ENCODE data around the gene LHX8.

Gene LHX8

DNA sequence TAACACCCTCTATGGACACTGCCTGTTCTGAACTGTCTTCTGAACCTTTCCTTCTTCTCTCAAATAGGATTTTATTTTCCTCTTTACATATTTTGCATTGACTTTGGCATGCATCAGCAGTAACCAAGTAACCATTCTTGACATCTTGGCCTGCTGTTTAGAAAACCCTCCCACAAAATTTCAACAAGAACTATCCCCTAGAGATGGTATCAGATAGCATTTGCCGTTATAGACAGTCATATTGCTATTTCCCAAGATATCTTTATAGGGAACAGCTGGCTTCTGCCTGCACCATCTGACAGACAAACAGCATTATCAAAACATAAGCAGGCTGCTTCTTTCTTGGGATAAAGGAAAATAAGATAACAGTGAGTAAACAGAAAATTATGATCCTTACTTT lies 54.7 kb downstream of the LHX8 start:
- Mint-ChIP-seq H3K36me3 (ENCODE audit: insufficient read depth) (no peaks in the 10 kb centered on the region), H3K27ac (ENCODE audit: low read depth) (no peak overlapping the region), H3K9me3 (peaks cover 14% of the 10 kb centered on the region), H3K4me3 (no peak overlapping the region), H3K27me3 (peaks cover 23% of the 10 kb centered on the region), H3K4me1 (no peaks in the 10 kb centered on the region)
- ATAC-seq (replicated peaks; ENCODE audit: extremely low read depth, poor library complexity, severe bottlenecking) (no peak), DNase-seq (ENCODE audit: low spot score in 2 of 2) (no peak)

- Mint-ChIP-seq H3K4me1 (no peaks in the 10 kb centered on the region), H3K27me3 (peaks cover 10% of the 10 kb centered on the region), H3K36me3 (ENCODE audit: insufficient read depth) (no peaks in the 10 kb centered on the region), H3K4me3 (no peak overlapping the region), H3K27ac (ENCODE audit: low read depth) (no peak overlapping the region), H3K9me3 (peaks cover 6% of the 10 kb centered on the region)
- DNase-seq (ENCODE audit: low spot score in 2 of 2) (no peak), ATAC-seq (replicated peaks; ENCODE audit: extremely low read depth, poor library complexity, severe bottlenecking) (no peak)
Measured at GRCh38 chr1:75198163-75198562, 64.0 kb downstream of the LHX8 start.

- Mint-ChIP-seq H3K4me1 (no peaks in the 10 kb centered on the region), H3K27me3 (peaks cover 4% of the 10 kb centered on the region), H3K9me3 (peaks cover under 1% of the 10 kb centered on the region), H3K36me3 (ENCODE audit: insufficient read depth) (no peaks in the 10 kb centered on the region), H3K4me3 (no peak overlapping the region), H3K27ac (ENCODE audit: low read depth) (no peak overlapping the region)
- DNase-seq (ENCODE audit: low spot score in 2 of 2) = no peak
- no peak for ATAC-seq (replicated peaks; ENCODE audit: extremely low read depth, poor library complexity, severe bottlenecking)
Measured at GRCh38 chr1:75198761-75199160, 64.6 kb downstream of the LHX8 start.

- H3K27me3 Mint-ChIP-seq = no peaks in the 10 kb centered on the region
- ATAC-seq (replicated peaks; ENCODE audit: extremely low read depth, poor library complexity, severe bottlenecking) (no peak), DNase-seq (ENCODE audit: low spot score in 2 of 2) (no peak)
- H3K27ac Mint-ChIP-seq (ENCODE audit: low read depth) = no peak overlapping the region
- no peaks in the 10 kb centered on the region for H3K4me1 Mint-ChIP-seq
- H3K36me3 Mint-ChIP-seq (ENCODE audit: insufficient read depth) = no peaks in the 10 kb centered on the region
- H3K9me3 Mint-ChIP-seq = no peaks in the 10 kb centered on the region
- no peak overlapping the region for H3K4me3 Mint-ChIP-seq
Measured at GRCh38 chr1:75202751-75203150, 68.6 kb downstream of the LHX8 start.

DNA sequence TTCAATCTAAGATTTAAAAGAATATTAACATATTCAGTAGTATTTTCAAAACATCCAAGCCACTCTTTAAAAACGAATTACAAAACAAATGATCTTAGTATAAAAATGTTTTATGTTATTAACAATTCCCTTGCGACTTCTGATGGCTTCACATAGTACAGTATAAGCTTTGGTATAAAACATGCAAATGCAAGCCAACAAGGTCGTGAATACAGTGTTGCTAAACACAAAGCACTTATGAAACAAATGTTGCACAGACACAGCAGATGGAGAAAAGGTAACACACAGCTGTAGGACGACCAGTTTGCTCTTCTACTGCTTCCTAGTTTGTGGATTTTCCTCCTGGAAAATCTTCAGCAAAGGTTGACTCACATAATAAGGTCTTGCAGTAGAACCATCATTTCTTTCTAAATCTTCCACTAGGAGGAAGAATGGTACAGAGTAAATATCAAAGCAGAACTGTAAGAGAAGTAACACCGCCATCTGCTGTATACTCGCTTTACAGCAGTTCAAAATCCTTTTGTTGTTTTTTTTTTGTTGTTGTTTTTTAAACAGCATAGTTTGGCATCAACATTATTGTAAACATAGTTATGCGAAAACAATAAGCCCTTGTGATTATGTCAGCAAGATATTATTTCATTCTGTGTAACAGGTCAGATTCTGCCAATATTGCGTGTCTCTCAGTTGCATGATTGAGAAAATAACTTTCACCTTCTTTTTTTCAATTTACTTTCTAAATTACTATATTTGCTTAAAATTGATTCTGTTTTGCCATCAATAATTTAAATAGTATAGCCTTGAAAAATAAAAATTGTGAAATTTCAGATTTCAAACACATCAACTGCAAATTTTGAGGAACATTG lies 69.5 kb downstream of the LHX8 start:
- H3K36me3 Mint-ChIP-seq (ENCODE audit: insufficient read depth) = no peaks in the 10 kb centered on the region
- H3K4me3 Mint-ChIP-seq = no peak overlapping the region
- ATAC-seq (replicated peaks; ENCODE audit: extremely low read depth, poor library complexity, severe bottlenecking) = no peak
- H3K27ac Mint-ChIP-seq (ENCODE audit: low read depth) = no peak overlapping the region
- DNase-seq (ENCODE audit: low spot score in 2 of 2) = no peak
- no peaks in the 10 kb centered on the region for H3K9me3 Mint-ChIP-seq
- no peaks in the 10 kb centered on the region for H3K27me3 Mint-ChIP-seq
- no peaks in the 10 kb centered on the region for H3K4me1 Mint-ChIP-seq

GRCh38 chr1:75208862-75209261 lies 74.7 kb downstream of the LHX8 start:
- Mint-ChIP-seq H3K9me3 (no peaks in the 10 kb centered on the region), H3K4me3 (no peak overlapping the region), H3K36me3 (ENCODE audit: insufficient read depth) (peaks cover 3% of the 10 kb centered on the region), H3K27me3 (no peaks in the 10 kb centered on the region), H3K4me1 (no peaks in the 10 kb centered on the region), H3K27ac (ENCODE audit: low read depth) (no peak overlapping the region)
- DNase-seq (ENCODE audit: low spot score in 2 of 2) = no peak
- ATAC-seq (replicated peaks; ENCODE audit: extremely low read depth, poor library complexity, severe bottlenecking) = no peak

All from central memory CD8-positive, alpha-beta T cell (primary cell).